GM10248 (cell line): ENCODE results near the gene LCN2.
"Not testable (repeated sequence)": the region's sequence is repeated elsewhere in the genome, so short reads cannot be mapped to it uniquely, and the experiment has no call there.

Experiments
- CTCF ChIA-PET: fragments of 300-600 bp; sonication (Branson Sonifier 250); formaldehyde crosslinking; extraction: SDS; loops from one replicate; lab custom pipeline; 2021; ENCODE audit warnings: antibody characterized with exemption; lab: Yijun Ruan, JAX
- POLR2A ChIA-PET: fragments of 350-650 bp; sonication (Branson Sonifier 250); formaldehyde crosslinking; extraction: SDS; loops from one replicate; lab custom pipeline; 2020; ENCODE audit warnings: antibody characterized with exemption; lab: Yijun Ruan, JAX
- DNase-seq: peaks from one replicate; pipeline ENCODE4 v3.0.0; 2012; ENCODE audit errors: extremely low spot score
- CTCF ChIP-seq: IDR thresholded peaks from 2 replicates; pipeline ENCODE4 v1.5.1; 2012; ENCODE audit warnings: mild to moderate bottlenecking, low read depth; ENCODE audit errors: extremely low read depth, missing control alignments, control extremely low read depth

Gene LCN2

GRCh38 chr9:128175726-128176125 is 26.5 kb downstream of the LCN2 start:
- ChIA-PET CTCF (interaction anchor here (1.3 to 1.5 kb wide), 2 partner anchors 8 to 19 kb away, joined by 3 to 6 read pairs; no protein-coding TSS in a partner anchor), POLR2A (no interaction called here)
- no peak for DNase-seq
- TF ChIP-seq CTCF = no peak

GRCh38 chr9:128178806-128179431 is 29.7 kb downstream of the LCN2 start:
- CTCF ChIA-PET = interaction anchor here (1.4 kb wide), 1 partner anchor 12 kb away, joined by 6 read pairs; no protein-coding TSS in a partner anchor
- POLR2A ChIA-PET = no interaction called here
- no peak for DNase-seq
- TF ChIP-seq CTCF = no peak

GRCh38 chr9:128180001-128180400 is 30.7 kb downstream of the LCN2 start:
- DNase-seq = no peak
- ChIA-PET POLR2A (no interaction called here), CTCF (interaction anchor here (1.4 kb wide), 1 partner anchor 11 kb away, joined by 6 read pairs; no protein-coding TSS in a partner anchor)
- no peak for TF ChIP-seq CTCF

GRCh38 chr9:128180447-128180846 is 31.2 kb downstream of the LCN2 start:
- no peak for TF ChIP-seq CTCF
- CTCF ChIA-PET = interaction anchor here (1.4 kb wide), 1 partner anchor 10 kb away, joined by 6 read pairs; no protein-coding TSS in a partner anchor
- POLR2A ChIA-PET = no interaction called here
- no peak for DNase-seq

GRCh38 chr9:128181480-128181879 is 32.2 kb downstream of the LCN2 start:
- CTCF ChIA-PET = interaction anchor here (0.8 kb wide), 1 partner anchor 9 kb away, joined by 4 read pairs; the partner anchor contains the start of gene CIZ1
- POLR2A ChIA-PET, DNase-seq: not testable (repeated sequence)

- TF ChIP-seq CTCF = no peak
- CTCF ChIA-PET = interaction anchor here (1.1 to 2.0 kb wide), 6 partner anchors 8 to 159 kb away, joined by 3 to 6 read pairs (median 4); no protein-coding TSS in a partner anchor
Measured at GRCh38 chr9:128182893-128183588, 33.8 kb downstream of the LCN2 start.

More at GRCh38 chr9:128182893-128183588, 33.8 kb downstream of the LCN2 start:
- POLR2A ChIA-PET = no interaction called here
- no peak for DNase-seq
